ENCODE data around the gene ATF6B.

The ATF6B gene

GRCh38 chr6:32168807-32169591 is 41.0 kb upstream of the ATF6B start:
- Histone ChIP-seq H3K9ac (ENCODE audit: low read depth in 1 of 2, low read length in 2 of 2) (no peak overlapping the region), H3K27ac (ENCODE audit: low read depth in 2 of 2, low read length in 2 of 2) (no peak overlapping the region), H3K4me1 (ENCODE audit: control insufficient read depth in 2 of 2, insufficient read depth in 2 of 2, low read length in 2 of 2) (no peaks in the 10 kb centered on the region), H3K9me3 (ENCODE audit: control insufficient read depth in 2 of 2, low read length in 2 of 2) (no peaks in the 10 kb centered on the region), H3K4me3 (ENCODE audit: low read length in 2 of 2) (no peak overlapping the region), H3K36me3 (ENCODE audit: control insufficient read depth in 2 of 2, insufficient read depth in 2 of 2, low read length in 2 of 2) (peaks cover 25 to 48% of the 10 kb centered on the region in 2 donors), H3K27me3 (ENCODE audit: control insufficient read depth in 2 of 2, insufficient read depth in 2 of 2, low read length in 2 of 2) (no peaks in the 10 kb centered on the region)

GRCh38 chr6:32168350-32168749 is 40.3 kb upstream of the ATF6B start:
- no peak overlapping the region for H3K4me3 ChIP-seq (ENCODE audit: low read length in 2 of 2)
- no peak overlapping the region for H3K9ac ChIP-seq (ENCODE audit: low read depth in 1 of 2, low read length in 2 of 2)
- H3K4me1 ChIP-seq (ENCODE audit: control insufficient read depth in 2 of 2, insufficient read depth in 2 of 2, low read length in 2 of 2) = no peaks in the 10 kb centered on the region
- no peak overlapping the region for H3K27ac ChIP-seq (ENCODE audit: low read depth in 2 of 2, low read length in 2 of 2)
- H3K36me3 ChIP-seq (ENCODE audit: control insufficient read depth in 2 of 2, insufficient read depth in 2 of 2, low read length in 2 of 2) = peaks cover 25 to 48% of the 10 kb centered on the region in 2 donors
- no peaks in the 10 kb centered on the region for H3K9me3 ChIP-seq (ENCODE audit: control insufficient read depth in 2 of 2, low read length in 2 of 2)
- no peaks in the 10 kb centered on the region for H3K27me3 ChIP-seq (ENCODE audit: control insufficient read depth in 2 of 2, insufficient read depth in 2 of 2, low read length in 2 of 2)

- Histone ChIP-seq H3K9me3 (ENCODE audit: control insufficient read depth in 2 of 2, low read length in 2 of 2) (no peaks in the 10 kb centered on the region), H3K27ac (ENCODE audit: low read depth in 2 of 2, low read length in 2 of 2) (no peak overlapping the region), H3K9ac (ENCODE audit: low read depth in 1 of 2, low read length in 2 of 2) (no peak overlapping the region), H3K4me1 (ENCODE audit: control insufficient read depth in 2 of 2, insufficient read depth in 2 of 2, low read length in 2 of 2) (no peaks in the 10 kb centered on the region), H3K27me3 (ENCODE audit: control insufficient read depth in 2 of 2, insufficient read depth in 2 of 2, low read length in 2 of 2) (no peaks in the 10 kb centered on the region), H3K36me3 (ENCODE audit: control insufficient read depth in 2 of 2, insufficient read depth in 2 of 2, low read length in 2 of 2) (peaks cover 25 to 48% of the 10 kb centered on the region in 2 donors), H3K4me3 (ENCODE audit: low read length in 2 of 2) (no peak overlapping the region)
Observed at GRCh38 chr6:32167761-32168262, 39.8 kb upstream of the ATF6B start.

- Histone ChIP-seq H3K4me3 (ENCODE audit: low read length in 2 of 2) (no peak overlapping the region), H3K9me3 (ENCODE audit: control insufficient read depth in 2 of 2, low read length in 2 of 2) (no peaks in the 10 kb centered on the region), H3K27ac (ENCODE audit: low read depth in 2 of 2, low read length in 2 of 2) (no peak overlapping the region), H3K27me3 (ENCODE audit: control insufficient read depth in 2 of 2, insufficient read depth in 2 of 2, low read length in 2 of 2) (no peaks in the 10 kb centered on the region), H3K36me3 (ENCODE audit: control insufficient read depth in 2 of 2, insufficient read depth in 2 of 2, low read length in 2 of 2) (peaks cover 28 to 48% of the 10 kb centered on the region in 2 donors), H3K9ac (ENCODE audit: low read depth in 1 of 2, low read length in 2 of 2) (no peak overlapping the region), H3K4me1 (ENCODE audit: control insufficient read depth in 2 of 2, insufficient read depth in 2 of 2, low read length in 2 of 2) (no peaks in the 10 kb centered on the region)
Observed at GRCh38 chr6:32167154-32167760, 39.2 kb upstream of the ATF6B start.

- Histone ChIP-seq H3K36me3 (ENCODE audit: control insufficient read depth in 2 of 2, insufficient read depth in 2 of 2, low read length in 2 of 2) (peaks cover 28 to 48% of the 10 kb centered on the region in 2 donors), H3K27ac (ENCODE audit: low read depth in 2 of 2, low read length in 2 of 2) (no peak overlapping the region), H3K27me3 (ENCODE audit: control insufficient read depth in 2 of 2, insufficient read depth in 2 of 2, low read length in 2 of 2) (no peaks in the 10 kb centered on the region), H3K9me3 (ENCODE audit: control insufficient read depth in 2 of 2, low read length in 2 of 2) (no peaks in the 10 kb centered on the region), H3K9ac (ENCODE audit: low read depth in 1 of 2, low read length in 2 of 2) (no peak overlapping the region), H3K4me1 (ENCODE audit: control insufficient read depth in 2 of 2, insufficient read depth in 2 of 2, low read length in 2 of 2) (no peaks in the 10 kb centered on the region), H3K4me3 (ENCODE audit: low read length in 2 of 2) (no peak overlapping the region)
Observed at GRCh38 chr6:32166411-32167061, 38.5 kb upstream of the ATF6B start.

GRCh38 chr6:32164295-32164694 is 36.2 kb upstream of the ATF6B start, which contains the start of gene EGFL8:
Gene EGFL8, plus strand, starts transcription at chr6:32164595. Its CDS starts 1,571 bp downstream, at chr6:32166166.
- Histone ChIP-seq H3K4me3 (ENCODE audit: low read length in 2 of 2) (no peak within 1 kb of the TSS), H3K9ac (ENCODE audit: low read depth in 1 of 2, low read length in 2 of 2) (no peak within 1 kb of the TSS)

GRCh38 chr6:32163559-32164258 is 35.7 kb upstream of the ATF6B start:
- H3K4me3 ChIP-seq (ENCODE audit: low read length in 2 of 2) = no peak overlapping the region
- H3K9ac ChIP-seq (ENCODE audit: low read depth in 1 of 2, low read length in 2 of 2) = no peak overlapping the region
- no peaks in the 10 kb centered on the region for H3K9me3 ChIP-seq (ENCODE audit: control insufficient read depth in 2 of 2, low read length in 2 of 2)
- peak overlapping the region in 1 of 2 donors; percentile 29 for H3K27ac ChIP-seq (ENCODE audit: low read depth in 2 of 2, low read length in 2 of 2)
- no peaks in the 10 kb centered on the region for H3K4me1 ChIP-seq (ENCODE audit: control insufficient read depth in 2 of 2, insufficient read depth in 2 of 2, low read length in 2 of 2)
- H3K27me3 ChIP-seq (ENCODE audit: control insufficient read depth in 2 of 2, insufficient read depth in 2 of 2, low read length in 2 of 2) = no peaks in the 10 kb centered on the region
- peaks cover 16 to 26% of the 10 kb centered on the region in 2 donors for H3K36me3 ChIP-seq (ENCODE audit: control insufficient read depth in 2 of 2, insufficient read depth in 2 of 2, low read length in 2 of 2)

More at GRCh38 chr6:32164295-32164694, 36.2 kb upstream of the ATF6B start, which contains the start of gene EGFL8:
- Histone ChIP-seq H3K4me1 (ENCODE audit: control insufficient read depth in 2 of 2, insufficient read depth in 2 of 2, low read length in 2 of 2) (no peaks in the 10 kb centered on the region), H3K27me3 (ENCODE audit: control insufficient read depth in 2 of 2, insufficient read depth in 2 of 2, low read length in 2 of 2) (no peaks in the 10 kb centered on the region), H3K9me3 (ENCODE audit: control insufficient read depth in 2 of 2, low read length in 2 of 2) (no peaks in the 10 kb centered on the region), H3K36me3 (ENCODE audit: control insufficient read depth in 2 of 2, insufficient read depth in 2 of 2, low read length in 2 of 2) (peaks cover 19 to 29% of the 10 kb centered on the region in 2 donors), H3K27ac (ENCODE audit: low read depth in 2 of 2, low read length in 2 of 2) (peak within 1 kb of the TSS; percentile 9 to 29)

- Histone ChIP-seq H3K27ac (ENCODE audit: low read depth in 2 of 2, low read length in 2 of 2) (no peak overlapping the region), H3K9ac (ENCODE audit: low read depth in 1 of 2, low read length in 2 of 2) (no peak overlapping the region), H3K4me3 (ENCODE audit: low read length in 2 of 2) (no peak overlapping the region), H3K9me3 (ENCODE audit: control insufficient read depth in 2 of 2, low read length in 2 of 2) (no peaks in the 10 kb centered on the region), H3K36me3 (ENCODE audit: control insufficient read depth in 2 of 2, insufficient read depth in 2 of 2, low read length in 2 of 2) (peaks cover 8 to 17% of the 10 kb centered on the region in 2 donors), H3K27me3 (ENCODE audit: control insufficient read depth in 2 of 2, insufficient read depth in 2 of 2, low read length in 2 of 2) (no peaks in the 10 kb centered on the region), H3K4me1 (ENCODE audit: control insufficient read depth in 2 of 2, insufficient read depth in 2 of 2, low read length in 2 of 2) (peaks cover 13% of the 10 kb centered on the region in 2 donors)
Observed at GRCh38 chr6:32158052-32158451, 30.0 kb upstream of the ATF6B start.

- Histone ChIP-seq H3K27ac (ENCODE audit: low read depth in 2 of 2, low read length in 2 of 2) (no peak overlapping the region), H3K4me1 (ENCODE audit: control insufficient read depth in 2 of 2, insufficient read depth in 2 of 2, low read length in 2 of 2) (peaks cover 13 to 21% of the 10 kb centered on the region in 2 donors), H3K36me3 (ENCODE audit: control insufficient read depth in 2 of 2, insufficient read depth in 2 of 2, low read length in 2 of 2) (peaks cover 5 to 17% of the 10 kb centered on the region in 2 donors), H3K4me3 (ENCODE audit: low read length in 2 of 2) (no peak overlapping the region), H3K9ac (ENCODE audit: low read depth in 1 of 2, low read length in 2 of 2) (no peak overlapping the region), H3K9me3 (ENCODE audit: control insufficient read depth in 2 of 2, low read length in 2 of 2) (no peaks in the 10 kb centered on the region), H3K27me3 (ENCODE audit: control insufficient read depth in 2 of 2, insufficient read depth in 2 of 2, low read length in 2 of 2) (no peaks in the 10 kb centered on the region)
Observed at GRCh38 chr6:32156891-32157290, 28.8 kb upstream of the ATF6B start.
